Right lobe of liver (tissue), 6 donors: ENCODE data around the gene ZNF107. TPM values are rescaled to one million over a fixed set of nuclear protein-coding genes. Genes with fewer than 3 reads are reported as not detected.

Experiments used
- ATAC-seq, 4 donors: fragments of 200-7000 bp; cut with Tn5 transposase; one replicate each; pipeline ENCODE4 v1.9.1; 2020; ENCODE audit warnings: mild to moderate bottlenecking in 4 of 4, moderate library complexity in 4 of 4
- DNase-seq, 3 donors: peaks; one replicate each; pipeline ENCODE4 v3.0.0-alpha.2; 2020
- H3K27ac ChIP-seq, 3 donors: fragments of 200-600 bp; one replicate each; pipeline ENCODE4 v1.8.0; 2022
- H3K27me3 ChIP-seq, 2 donors: fragments of 200-600 bp; one replicate each; pipeline ENCODE4 v1.8.0; 2022
- H3K36me3 ChIP-seq, 4 donors: fragments of 200-600 bp; sonication (generic) in 1 of 4; one replicate each; pipeline versions ENCODE4 v1.5.1 to v1.8.0; 2017 to 2022; ENCODE audit warnings: control low read depth in 1 of 4
- H3K4me1 ChIP-seq, 4 donors: fragments of 200-600 bp; sonication (generic) in 1 of 4; one replicate each; pipeline versions ENCODE4 v1.5.1 to v1.8.0; 2017 to 2022; ENCODE audit warnings: control low read depth in 1 of 4
- H3K4me3 ChIP-seq, 3 donors: fragments of 200-600 bp; one replicate each; pipeline ENCODE4 v1.8.0; 2022
- H3K9me3 ChIP-seq, 4 donors: fragments of 200-600 bp; sonication (generic) in 1 of 4; one replicate each; pipeline versions ENCODE4 v1.5.1 to v1.8.0; 2017 to 2022; ENCODE audit warnings: control low read depth in 1 of 4
- POLR2A ChIP-seq: fragments of 450-650 bp; IDR thresholded peaks from one replicate; pipeline ENCODE4 v1.6.1; 2017; ENCODE audit warnings: antibody characterized with exemption, mild to moderate bottlenecking
- WGBS: methylation state at CpG from one replicate; pipeline ENCODE4 v1.1.6; 2018; ENCODE audit warnings: low coverage, low lambda C conversion rate; ENCODE audit not compliant: insufficient coverage; ENCODE audit errors: missing lambda C conversion rate; 5-methylcytosine and 5-hydroxymethylcytosine counted together
- intact Hi-C, 2 donors: fragments of 100-400 bp; cut with DNase I; formaldehyde crosslinking; loops; one replicate each; pipeline versions ENCODE4 v1.11.2 to v1.14.1; 2022
- total RNA-seq, 6 experiments: library from RNA; depleted of rRNA in 2 of 6; stranded (reverse); fragments of >200 nt in 2 of 6; fragmentation: NEBNext Ultra II Directional in 3 of 6; extraction: Animal tissue kit (Norgen Biotek cat#: 25700) in 3 of 6; gene quantifications; one replicate each; pipeline versions ENCODE4 v1.1.0 to v1.2.4, GENCODE V29; 2016 to 2023
- TF ChIP-seq, protein P1 (sequence below), 4 donors: fragments of 200-600 bp in 3 of 4; fragments of 450-650 bp in 1 of 4; IDR thresholded peaks; one replicate each; pipeline versions ENCODE4 v1.5.1 to v1.8.0; 2016 to 2022; ENCODE audit warnings: antibody characterized with exemption in 4 of 4, mild to moderate bottlenecking in 2 of 4
- donor health status: DM: no; HTN: yes; CAD: no.
- donor health status: DM: no; HTN: no; CAD: no.
- donor health status: DM: no; HTN: no; CAD: no.
- donor health status: DM: no; HTN: yes; CAD: no.
- donor health status: DM: no; HTN: yes; CAD: no.

The ZNF107 gene
- total RNA-seq, 6 experiments from 2014 or later = 1.2 to 2.0 (median 1.6) TPM

DNA sequence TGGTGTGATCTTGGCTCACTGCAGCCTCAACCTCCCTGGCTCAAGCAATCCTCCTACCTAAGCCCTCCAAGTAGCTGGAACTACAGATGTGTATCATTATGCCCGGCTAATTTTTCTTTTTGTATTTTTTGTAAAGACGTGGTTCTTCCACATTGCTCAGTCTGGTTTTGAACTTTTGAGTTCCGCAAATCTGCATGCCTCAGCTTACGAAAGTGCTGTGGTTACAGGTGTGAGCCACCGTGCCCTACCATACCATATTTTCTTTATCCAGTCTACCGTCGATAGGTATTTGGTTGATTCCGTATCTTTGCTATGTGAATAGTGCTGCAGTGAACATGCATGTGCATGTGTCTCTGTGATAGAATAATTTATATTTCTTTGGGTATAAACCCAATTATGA is 6.5 kb downstream of the ZNF107 start:
- no peaks in the 10 kb centered on the region for H3K36me3 ChIP-seq
- DNase-seq = no peak
- no peaks in the 10 kb centered on the region for H3K4me1 ChIP-seq
- H3K9me3 ChIP-seq = no peaks in the 10 kb centered on the region
- H3K4me3 ChIP-seq = no peak overlapping the region
- intact Hi-C loops = no loop called here
- ATAC-seq = no peak
- no peak overlapping the region for H3K27ac ChIP-seq
- WGBS = 94% methylated on average over 8 of the region's 8 CpGs
- H3K27me3 ChIP-seq = no peaks in the 10 kb centered on the region
- TF ChIP-seq, protein P1, sequence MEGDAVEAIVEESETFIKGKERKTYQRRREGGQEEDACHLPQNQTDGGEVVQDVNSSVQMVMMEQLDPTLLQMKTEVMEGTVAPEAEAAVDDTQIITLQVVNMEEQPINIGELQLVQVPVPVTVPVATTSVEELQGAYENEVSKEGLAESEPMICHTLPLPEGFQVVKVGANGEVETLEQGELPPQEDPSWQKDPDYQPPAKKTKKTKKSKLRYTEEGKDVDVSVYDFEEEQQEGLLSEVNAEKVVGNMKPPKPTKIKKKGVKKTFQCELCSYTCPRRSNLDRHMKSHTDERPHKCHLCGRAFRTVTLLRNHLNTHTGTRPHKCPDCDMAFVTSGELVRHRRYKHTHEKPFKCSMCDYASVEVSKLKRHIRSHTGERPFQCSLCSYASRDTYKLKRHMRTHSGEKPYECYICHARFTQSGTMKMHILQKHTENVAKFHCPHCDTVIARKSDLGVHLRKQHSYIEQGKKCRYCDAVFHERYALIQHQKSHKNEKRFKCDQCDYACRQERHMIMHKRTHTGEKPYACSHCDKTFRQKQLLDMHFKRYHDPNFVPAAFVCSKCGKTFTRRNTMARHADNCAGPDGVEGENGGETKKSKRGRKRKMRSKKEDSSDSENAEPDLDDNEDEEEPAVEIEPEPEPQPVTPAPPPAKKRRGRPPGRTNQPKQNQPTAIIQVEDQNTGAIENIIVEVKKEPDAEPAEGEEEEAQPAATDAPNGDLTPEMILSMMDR (IDR thresholded peaks at IDR 0.05) = no peak
- no peak for TF ChIP-seq POLR2A

DNA sequence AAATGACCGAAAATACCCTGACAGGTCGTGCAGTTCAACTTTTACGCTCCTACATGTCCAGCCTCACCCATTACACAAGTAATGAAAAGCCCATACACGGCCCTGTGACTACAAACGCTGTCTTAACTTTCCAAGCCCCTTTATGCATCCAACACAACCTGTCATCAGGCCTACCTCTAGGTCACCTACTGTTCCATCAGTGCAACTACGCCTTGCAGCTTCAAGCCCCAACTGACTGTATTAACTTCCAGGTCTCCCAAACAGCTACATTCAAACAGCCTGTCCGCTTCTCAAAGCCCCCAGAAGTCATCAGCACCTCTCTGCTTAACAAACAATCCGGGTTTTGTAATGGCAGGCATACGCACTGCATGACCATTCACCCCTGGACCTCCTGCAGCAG is 19.2 kb downstream of the ZNF107 start:
- Histone ChIP-seq H3K4me3 (no peak overlapping the region), H3K36me3 (no peaks in the 10 kb centered on the region), H3K9me3 (no peaks in the 10 kb centered on the region), H3K27ac (no peak overlapping the region), H3K27me3 (no peaks in the 10 kb centered on the region), H3K4me1 (no peaks in the 10 kb centered on the region)
- intact Hi-C loops = no loop called here
- TF ChIP-seq, protein P1 (IDR thresholded peaks at IDR 0.05) = no peak
- no peak for TF ChIP-seq POLR2A
- WGBS = 91% methylated on average over 7 of the region's 9 CpGs
- ATAC-seq (no peak), DNase-seq (no peak)

DNA sequence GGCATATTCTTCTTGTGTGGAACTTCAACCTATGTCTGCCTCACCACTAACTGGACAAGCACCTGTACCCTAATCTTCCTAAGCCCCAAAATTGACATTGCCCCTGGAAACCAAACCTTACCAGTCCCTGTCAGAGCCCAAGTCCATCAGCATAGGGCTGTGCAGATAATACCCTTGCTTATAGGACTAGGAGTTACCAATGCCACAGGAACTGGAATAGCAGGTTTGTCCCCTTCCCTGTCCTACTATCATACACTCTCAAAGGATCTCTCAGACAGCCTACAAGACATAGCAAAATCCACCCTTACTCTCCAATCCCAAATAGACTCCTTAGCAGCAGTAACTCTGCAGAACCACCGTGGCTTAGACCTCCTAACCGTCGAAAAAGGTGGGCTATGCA is 19.8 kb downstream of the ZNF107 start:
- intact Hi-C loops = no loop called here
- Histone ChIP-seq H3K27ac (no peak overlapping the region), H3K27me3 (no peaks in the 10 kb centered on the region), H3K4me3 (no peak overlapping the region), H3K4me1 (no peaks in the 10 kb centered on the region), H3K9me3 (no peaks in the 10 kb centered on the region), H3K36me3 (no peaks in the 10 kb centered on the region)
- TF ChIP-seq, protein P1 (IDR thresholded peaks at IDR 0.05) = no peak
- TF ChIP-seq POLR2A = no peak
- ATAC-seq = no peak
- 97% methylated on average over 3 of the region's 3 CpGs for WGBS
- DNase-seq = no peak

DNA sequence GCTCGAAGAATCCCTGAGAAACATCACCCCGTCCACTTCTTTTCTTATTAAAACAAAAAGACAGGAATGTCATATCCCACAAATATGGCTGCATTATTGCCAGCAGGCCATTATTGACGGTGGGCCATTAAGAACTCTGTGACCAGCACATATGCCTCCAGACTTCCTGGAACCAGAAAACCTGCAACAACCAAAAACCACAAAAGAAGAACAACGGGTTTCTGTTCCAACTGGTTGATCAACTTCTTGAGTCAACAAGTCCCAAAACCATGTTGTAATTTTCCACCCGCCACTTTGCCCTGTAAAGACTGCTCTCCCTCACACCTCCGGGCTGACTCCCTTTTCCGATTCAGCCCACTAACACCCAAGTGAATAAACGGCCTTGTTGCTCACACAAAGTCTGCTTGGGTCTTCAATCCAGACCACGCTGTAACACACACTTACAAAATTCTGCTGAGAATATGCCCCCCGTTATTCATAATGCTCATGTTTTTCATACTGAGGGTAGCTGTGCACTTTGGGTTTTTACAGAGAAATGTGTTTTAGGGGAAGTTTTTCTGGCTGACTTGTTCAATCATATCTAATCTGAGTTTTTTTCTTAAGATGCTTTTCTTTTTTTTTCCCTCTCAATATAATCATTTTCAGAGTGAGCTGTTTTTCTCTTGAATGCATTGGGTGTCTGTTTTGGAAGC is 20.7 kb downstream of the ZNF107 start:
- Histone ChIP-seq H3K27ac (no peak overlapping the region), H3K27me3 (no peaks in the 10 kb centered on the region), H3K4me1 (no peaks in the 10 kb centered on the region), H3K4me3 (no peak overlapping the region), H3K36me3 (peaks cover 0 to 2% (median 0%) of the 10 kb centered on the region in 4 donors), H3K9me3 (no peaks in the 10 kb centered on the region)
- intact Hi-C loops = no loop called here
- 78% methylated on average over 8 of the region's 10 CpGs for WGBS
- DNase-seq (no peak), ATAC-seq (no peak)
- no peak for TF ChIP-seq POLR2A
- TF ChIP-seq, protein P1 (IDR thresholded peaks at IDR 0.05) = no peak
